Caco-2 (cell line): ENCODE data around the gene MAOA. TPM values are rescaled to one million over a fixed set of nuclear protein-coding genes. Genes with fewer than 3 reads are reported as not detected.

ENCODE experiments used
- BruUV-seq: library from RNA; stranded (reverse); fragments of 400-500 nt; replicated peaks from 2 replicates; lab custom pipeline; 2021; lab: Mats Ljungman, UMichigan
- CTCF ChIA-PET: fragments of 300-600 bp; sonication (Branson Sonifier 250); formaldehyde crosslinking; loops from one replicate; lab custom pipeline; 2022; ENCODE audit warnings: antibody characterized with exemption; lab: Charles Lee
- POLR2A ChIA-PET: fragments of 300-600 bp; sonication (Branson Sonifier 250); formaldehyde crosslinking; loops from one replicate; lab custom pipeline; 2022; ENCODE audit warnings: antibody characterized with exemption; lab: Charles Lee
- DNase-seq, 2 experiments: peaks; one replicate each; pipeline versions ENCODE4 v3.0.0 to v3.0.0-alpha.2; 2020 to 2022
- H3K27me3 ChIP-seq: replicated peaks from 2 replicates; pipeline ENCODE4 v1.6.0; 2011; ENCODE audit warnings: low read length; ENCODE audit not compliant: control insufficient read depth, insufficient read depth
- H3K36me3 ChIP-seq: 2 replicates; pipeline ENCODE4 v1.5.1; 2011; ENCODE audit warnings: low read length; ENCODE audit not compliant: control insufficient read depth, insufficient read depth
- H3K4me1 ChIP-seq: fragments of 250-450 bp; sonication (Bioruptor Pico); 2 replicates; pipeline ENCODE4 v1.5.1; 2020; ENCODE audit warnings: mild to moderate bottlenecking
- H3K4me3 ChIP-seq: 2 replicates; pipeline ENCODE4 v1.5.1; 2011; ENCODE audit warnings: low read depth, mild to moderate bottlenecking, control low read depth, low read length
- H3K9me3 ChIP-seq: fragments of 250-450 bp; sonication (Bioruptor Pico); 2 replicates; pipeline ENCODE4 v1.5.1; 2020; ENCODE audit warnings: mild to moderate bottlenecking, moderate library complexity
- H3K27ac Mint-ChIP-seq: one replicate; pipeline ENCODE4 v1.8.0; 2022; ENCODE audit warnings: mixed read lengths; ENCODE audit not compliant: unreplicated experiment
- H3K27me3 Mint-ChIP-seq: one replicate; pipeline ENCODE4 v1.8.0; 2022; ENCODE audit warnings: mixed read lengths; ENCODE audit not compliant: insufficient read depth, unreplicated experiment
- H3K36me3 Mint-ChIP-seq: one replicate; pipeline ENCODE4 v1.8.0; 2022; ENCODE audit warnings: mild to moderate bottlenecking, mixed read lengths; ENCODE audit not compliant: insufficient read depth, unreplicated experiment
- H3K4me1 Mint-ChIP-seq: one replicate; pipeline ENCODE4 v1.8.0; 2022; ENCODE audit warnings: low read depth, mixed read lengths; ENCODE audit not compliant: unreplicated experiment
- H3K4me3 Mint-ChIP-seq: one replicate; pipeline ENCODE4 v1.8.0; 2022; ENCODE audit warnings: mild to moderate bottlenecking, moderate library complexity, mixed read lengths; ENCODE audit not compliant: unreplicated experiment
- H3K9me3 Mint-ChIP-seq: one replicate; pipeline ENCODE4 v1.8.0; 2022; ENCODE audit warnings: mixed read lengths; ENCODE audit not compliant: unreplicated experiment
- CTCF ChIP-seq, 2 experiments: fragments of 200-600 bp in 1 of 2; IDR thresholded peaks; 1 replicate in 1 of 2; 2 replicates in 1 of 2; pipeline versions ENCODE4 v1.5.1 to v1.8.0; 2011 to 2022; ENCODE audit warnings: antibody characterized with exemption in 1 of 2, control low read depth in 1 of 2, inconsistent platforms in 1 of 2, low read depth in 1 of 2, low read length in 1 of 2, mild to moderate bottlenecking in 1 of 2, moderate library complexity in 1 of 2; ENCODE audit not compliant: insufficient read depth in 1 of 2, severe bottlenecking in 1 of 2, unreplicated experiment in 1 of 2
- intact Hi-C: fragments of 100-400 bp; cut with micrococcal nuclease; formaldehyde crosslinking; loops from one replicate; pipeline ENCODE4 v1.10.0; 2022; ENCODE audit not compliant: unreplicated experiment
- total RNA-seq: library from RNA; stranded (reverse); gene quantifications from 2 replicates; pipeline ENCODE4 v1.2.3, GENCODE V29; 2022

MAOA gene
- total RNA-seq, 1 experiment from 2014 or later, result 0.25 TPM

GRCh38 chrX:43644124-43644701, 11.9 kb upstream of the MAOA start:
- POLR2A ChIA-PET, result no interaction called here
- CTCF ChIA-PET, result no interaction called here
- Mint-ChIP-seq H3K9me3 (no peaks in the 10 kb centered on the region), H3K4me3 (no peak overlapping the region), H3K36me3 (no peaks in the 10 kb centered on the region), H3K4me1 (peaks cover 5% of the 10 kb centered on the region), H3K27me3 (no peaks in the 10 kb centered on the region), H3K27ac (no peak overlapping the region)
- BruUV-seq, result no TSS peak
- Histone ChIP-seq H3K27me3 (no peaks in the 10 kb centered on the region), H3K4me1 (0 out of 2 replicates have a peak, but pooled peaks cover 3% of the 10 kb centered on the region), H3K4me3 (no peak overlapping the region), H3K36me3 (no peaks in the 10 kb centered on the region), H3K9me3 (no peaks in the 10 kb centered on the region)
- DNase-seq, result no peak
- no peak for TF ChIP-seq CTCF (IDR thresholded peaks at IDR 0.05; ENCODE audit: insufficient read depth in 1 of 2, low read depth in 1 of 2, low read length in 1 of 2, severe bottlenecking in 1 of 2, unreplicated experiment in 1 of 2)
- intact Hi-C loops, result no loop called here

DNA sequence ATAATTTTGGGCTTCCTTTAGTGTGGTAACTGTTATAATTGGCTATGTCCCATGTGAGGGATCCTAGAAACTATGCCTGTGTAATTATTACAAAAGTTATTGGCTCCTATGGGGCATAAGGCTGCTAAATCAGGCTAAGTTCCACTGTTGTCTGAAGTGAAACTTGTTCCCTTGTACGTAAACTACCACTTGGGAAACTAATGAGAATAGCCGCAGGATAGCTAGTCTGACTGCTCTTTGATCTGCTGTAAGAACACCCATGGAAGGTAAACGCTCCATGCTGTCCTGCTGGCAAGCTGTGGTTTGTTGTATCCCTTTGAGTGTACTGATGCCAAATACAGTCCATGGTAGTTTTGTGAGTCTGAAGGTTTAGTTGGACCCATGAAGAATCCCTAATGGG, 9.3 kb upstream of the MAOA start:
- no peaks in the 10 kb centered on the region for H3K27me3 Mint-ChIP-seq
- Histone ChIP-seq H3K27me3 (no peaks in the 10 kb centered on the region), H3K9me3 (no peaks in the 10 kb centered on the region), H3K4me3 (no peak overlapping the region), H3K4me1 (0 out of 2 replicates have a peak, but pooled peaks cover 3% of the 10 kb centered on the region), H3K36me3 (no peaks in the 10 kb centered on the region)
- no peak for TF ChIP-seq CTCF (IDR thresholded peaks at IDR 0.05; ENCODE audit: insufficient read depth in 1 of 2, low read depth in 1 of 2, low read length in 1 of 2, severe bottlenecking in 1 of 2, unreplicated experiment in 1 of 2)
- BruUV-seq, result no TSS peak
- peaks cover 5% of the 10 kb centered on the region for H3K4me1 Mint-ChIP-seq
- H3K27ac Mint-ChIP-seq, result no peak overlapping the region
- POLR2A ChIA-PET, result no interaction called here
- intact Hi-C loops, result no loop called here
- H3K36me3 Mint-ChIP-seq, result no peaks in the 10 kb centered on the region
- no peaks in the 10 kb centered on the region for H3K9me3 Mint-ChIP-seq
- CTCF ChIA-PET, result no interaction called here
- no peak overlapping the region for H3K4me3 Mint-ChIP-seq
- no peak for DNase-seq

GRCh38 chrX:43654431-43655150, 1.5 kb upstream of the MAOA start:
- H3K36me3 ChIP-seq, result no peaks in the 10 kb centered on the region
- peak in 1 of 2 experiments; percentile 33 for TF ChIP-seq CTCF (IDR thresholded peaks at IDR 0.05; ENCODE audit: insufficient read depth in 1 of 2, low read depth in 1 of 2, low read length in 1 of 2, severe bottlenecking in 1 of 2, unreplicated experiment in 1 of 2)
- ChIA-PET CTCF (no interaction called here), POLR2A (no interaction called here)
- intact Hi-C loops, result loop anchor here (5.0 to 10.0 kb wide), 3 partner anchors 50 to 98 kb away; no protein-coding TSS in a partner anchor
- H3K9me3 ChIP-seq, result no peaks in the 10 kb centered on the region
- no peaks in the 10 kb centered on the region for H3K4me1 Mint-ChIP-seq
- no peaks in the 10 kb centered on the region for H3K36me3 Mint-ChIP-seq
- peak overlapping the region; percentile 73 for H3K4me3 Mint-ChIP-seq
- peak overlapping the region; percentile 94 for H3K27ac Mint-ChIP-seq
- no TSS peak for BruUV-seq
- no peaks in the 10 kb centered on the region for H3K27me3 ChIP-seq
- DNase-seq, result peak; percentile 92
- H3K9me3 Mint-ChIP-seq, result no peaks in the 10 kb centered on the region
- H3K4me1 ChIP-seq, result no peaks in the 10 kb centered on the region
- no peaks in the 10 kb centered on the region for H3K27me3 Mint-ChIP-seq
- H3K4me3 ChIP-seq, result peak overlapping the region; percentile 46
